GM12864 (cell line): ENCODE measurements around the gene C17orf107.
"Not testable (repeated sequence)": the region's sequence is repeated elsewhere in the genome, so short reads cannot be mapped to it uniquely, and the experiment has no call there.

Experiments used
- DNase-seq: peaks from one replicate; pipeline ENCODE4 v3.0.0-alpha.2; 2011; ENCODE audit warnings: low read depth
- H3K4me3 ChIP-seq: 2 replicates; pipeline ENCODE4 v1.5.1; 2011; ENCODE audit warnings: mild to moderate bottlenecking, low read depth, low read length, control low read depth
- CTCF ChIP-seq: IDR thresholded peaks from 2 replicates; pipeline ENCODE4 v1.5.1; 2011; ENCODE audit warnings: low read depth, mild to moderate bottlenecking, moderate library complexity, low read length, control low read depth, inconsistent platforms; ENCODE audit errors: missing control alignments

The C17orf107 gene

GRCh38 chr17:4901108-4901647 lies 1.8 kb downstream of the C17orf107 start:
- DNase-seq: no peak
- H3K4me3 ChIP-seq: peak overlapping the region; percentile 55
- no peak for TF ChIP-seq CTCF

GRCh38 chr17:4901648-4902344 lies 2.5 kb downstream of the C17orf107 start:
- no peak overlapping the region for H3K4me3 ChIP-seq
- TF ChIP-seq CTCF: no peak
- DNase-seq: no peak

- DNase-seq: no peak
- TF ChIP-seq CTCF: no peak
- H3K4me3 ChIP-seq: no peak overlapping the region
These were observed 3.2 kb downstream of the C17orf107 start for GRCh38 chr17:4902540-4902939.

DNA sequence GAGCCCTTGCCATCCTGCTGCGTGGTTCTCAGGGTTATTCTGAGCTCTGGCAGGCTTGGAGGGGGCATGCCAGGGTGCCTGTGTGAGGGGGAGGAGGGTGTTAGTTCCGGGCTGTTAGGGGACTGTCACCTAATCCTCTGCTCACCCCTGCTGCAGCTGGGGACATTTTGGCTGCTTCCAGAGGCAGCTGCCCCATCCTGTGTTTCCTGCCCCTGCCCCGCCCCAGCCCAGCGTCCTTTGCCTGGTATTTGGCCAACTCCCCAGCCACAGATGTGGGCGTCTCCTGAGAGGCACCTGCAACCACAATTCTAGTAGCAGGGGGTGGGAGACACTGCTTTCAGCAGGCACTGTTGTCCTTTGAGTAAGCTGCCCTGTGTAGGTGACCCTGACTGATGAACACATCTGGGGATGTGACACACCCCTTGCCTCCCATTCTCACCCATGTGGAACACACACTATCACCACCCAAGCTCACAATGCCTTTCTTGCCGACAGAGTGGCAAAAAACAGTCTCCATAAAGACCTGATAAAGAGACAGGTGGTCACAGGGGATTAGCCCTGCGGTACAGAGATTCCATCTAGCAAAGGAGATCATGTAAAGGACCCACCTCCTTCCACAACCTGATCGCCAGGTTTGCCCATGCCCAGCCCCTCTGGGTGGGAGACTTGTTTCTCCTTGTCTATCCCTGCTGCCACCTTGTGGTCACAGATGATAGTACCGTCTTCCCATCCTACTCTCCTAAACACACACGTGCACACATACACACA lies 3.9 kb downstream of the C17orf107 start, which contains the start of gene CHRNE:
TSS of gene CHRNE (minus strand) at position 48 of the 768 bp plus-strand sequence. CDS start at position 13, 35 bp downstream.
- no peak within 1 kb of the TSS for H3K4me3 ChIP-seq
- DNase-seq: peak; percentile 64
- peak; percentile 87 for TF ChIP-seq CTCF

GRCh38 chr17:4906642-4907041 lies 7.3 kb downstream of the C17orf107 start:
- not testable (repeated sequence) for DNase-seq

DNA sequence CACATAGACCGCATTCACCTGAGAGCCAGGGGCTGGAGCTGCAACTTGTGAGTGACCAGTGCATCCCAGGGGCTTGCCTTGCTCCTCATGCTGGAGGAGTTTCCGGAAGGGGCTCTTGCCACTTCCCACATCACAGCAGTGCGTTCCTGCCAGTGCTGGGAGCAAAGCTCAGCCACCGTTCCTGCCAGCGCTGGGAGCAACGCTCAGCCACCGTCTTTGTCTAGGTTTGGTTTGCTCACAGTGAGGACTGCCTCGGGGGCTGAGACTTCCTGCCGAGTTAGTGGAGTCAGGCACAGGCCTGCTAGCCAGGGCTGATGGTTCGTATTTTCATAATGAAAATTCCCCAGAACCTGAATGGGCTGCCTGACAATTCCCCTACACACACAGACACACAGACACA lies 9.0 kb downstream of the C17orf107 start:
- TF ChIP-seq CTCF: no peak
- H3K4me3 ChIP-seq: no peak overlapping the region

More at GRCh38 chr17:4906642-4907041, 7.3 kb downstream of the C17orf107 start:
- H3K4me3 ChIP-seq: not testable (repeated sequence)

GRCh38 chr17:4908711-4909496 lies 9.6 kb downstream of the C17orf107 start:
- H3K4me3 ChIP-seq: no peak overlapping the region
- peak; percentile 37 for DNase-seq
- peak; percentile 76 for TF ChIP-seq CTCF

More for the DNA sequence above, 9.0 kb downstream of the C17orf107 start:
- no peak for DNase-seq
